Keratinocyte (primary cell): ENCODE measurements around the gene SRPRB. TPM values are rescaled to one million over a fixed set of nuclear protein-coding genes. Genes with fewer than 3 reads are reported as not detected.

Source experiments
- DNase-seq: peaks from one replicate; pipeline ENCODE4 v3.0.0-alpha.2; 2011; ENCODE audit warnings: low read depth, missing footprints, low spot score
- FAIRE-seq: peaks from 2 replicates; lab custom pipeline; 2011; peaks lifted over from hg19 to GRCh38; lab: Jason Lieb, UNC
- H2AFZ ChIP-seq: 2 replicates; pipeline ENCODE4 v1.6.0; 2012; ENCODE audit warnings: low read length, control low read depth, inconsistent platforms; ENCODE audit not compliant: control insufficient read depth
- H3K27ac ChIP-seq: 2 replicates; pipeline ENCODE4 v1.5.1; 2011; ENCODE audit warnings: low read length; ENCODE audit not compliant: control insufficient read depth, insufficient read depth
- H3K27me3 ChIP-seq: 3 replicates; pipeline ENCODE4 v1.6.0; 2011; ENCODE audit warnings: low read length; ENCODE audit not compliant: control insufficient read depth, insufficient read depth; ENCODE audit errors: extremely low read depth
- H3K36me3 ChIP-seq, 2 experiments: 2 replicates in 1 of 2; 3 replicates in 1 of 2; pipeline ENCODE4 v1.5.1; 2011; ENCODE audit warnings: low read length in 2 of 2, mild to moderate bottlenecking in 1 of 2; ENCODE audit not compliant: control insufficient read depth in 2 of 2, insufficient read depth in 2 of 2; ENCODE audit errors: extremely low read depth in 1 of 2
- H3K4me1 ChIP-seq: 3 replicates; pipeline ENCODE4 v1.5.1; 2011; ENCODE audit warnings: low read length; ENCODE audit not compliant: control insufficient read depth, insufficient read depth; ENCODE audit errors: extremely low read depth
- H3K4me2 ChIP-seq: 3 replicates; pipeline ENCODE4 v1.6.0; 2011; ENCODE audit warnings: low read depth, low read length; ENCODE audit not compliant: control insufficient read depth, insufficient read depth; ENCODE audit errors: extremely low read depth
- H3K4me3 ChIP-seq, 3 experiments: fragments of 200-600 bp in 1 of 3; sonication (generic) in 1 of 3; 2 replicates in 2 of 3; 3 replicates in 1 of 3; pipeline ENCODE4 v1.5.1; 2011 to 2016; ENCODE audit warnings: low read length in 3 of 3, mild to moderate bottlenecking in 3 of 3, control low read depth in 2 of 3, inconsistent platforms in 1 of 3, low read depth in 1 of 3, mixed read lengths in 1 of 3, mixed run types in 1 of 3, moderate library complexity in 1 of 3; ENCODE audit not compliant: control insufficient read depth in 2 of 3, insufficient read depth in 2 of 3; ENCODE audit errors: extremely low read depth in 1 of 3
- H3K79me2 ChIP-seq: 2 replicates; pipeline ENCODE4 v1.6.0; 2012; ENCODE audit warnings: low read length; ENCODE audit not compliant: control insufficient read depth, insufficient read depth
- H3K9ac ChIP-seq: 3 replicates; pipeline ENCODE4 v1.6.0; 2011; ENCODE audit warnings: low read length; ENCODE audit not compliant: control insufficient read depth, insufficient read depth; ENCODE audit errors: extremely low read depth
- H3K9me1 ChIP-seq: 3 replicates; pipeline ENCODE4 v1.6.0; 2011; ENCODE audit warnings: low read length; ENCODE audit not compliant: control insufficient read depth, insufficient read depth; ENCODE audit errors: extremely low read depth
- H3K9me3 ChIP-seq: 2 replicates; pipeline ENCODE4 v1.5.1; 2012; ENCODE audit warnings: low read depth, low read length; ENCODE audit not compliant: control insufficient read depth
- H4K20me1 ChIP-seq: 3 replicates; pipeline ENCODE4 v1.6.0; 2011; ENCODE audit warnings: low read length; ENCODE audit not compliant: control insufficient read depth, insufficient read depth; ENCODE audit errors: extremely low read depth
- CTCF ChIP-seq, 3 experiments: IDR thresholded peaks in 1 of 3; conservative IDR thresholded peaks in 1 of 3; optimal IDR thresholded peaks in 1 of 3; 2 replicates in 2 of 3; 3 replicates in 1 of 3; pipeline versions ENCODE3 to v1.5.1; 2011; ENCODE audit warnings: low read length in 3 of 3, mild to moderate bottlenecking in 3 of 3, moderate library complexity in 2 of 3, control low read depth in 1 of 3, inconsistent platforms in 1 of 3; ENCODE audit not compliant: insufficient read depth in 2 of 3; ENCODE audit errors: extremely low read depth in 1 of 3
- EZH2 ChIP-seq: IDR thresholded peaks from one replicate; pipeline ENCODE4 v1.6.1; 2012; ENCODE audit warnings: inconsistent platforms, mild to moderate bottlenecking, low read length, moderate library complexity
- dilution Hi-C: fragments of 300-500 bp; cut with MboI; formaldehyde crosslinking; loops from one replicate; pipeline ENCODE4 v1.7.0; 2020; ENCODE audit warnings: low sequenced_read_pairs; ENCODE audit not compliant: extremely low pct_ligation_motif_present
- polyA plus RNA-seq, 5 experiments: library from polyadenylated mRNA; depleted of rRNA in 3 of 5; stranded (reverse) in 3 of 5; stranded (forward) in 1 of 5; unstranded in 1 of 5; fragments of >200 nt; gene quantifications; 1 replicate in 1 of 5; 2 replicates in 3 of 5; 3 replicates in 1 of 5; pipeline versions ENCODE4 v1.2.1 to v1.2.3, GENCODE V29; 2011 to 2012; ENCODE audit warnings: missing spikeins in 2 of 5, low read depth in 1 of 5, low replicate concordance in 1 of 5

The SRPRB gene
- polyA plus RNA-seq, 1 donor (not counting 4 experiments of a cell fraction or from before 2014, with no cell fraction given), result 55.9 TPM

- DNase-seq (no peak), FAIRE-seq (no peak)
- Histone ChIP-seq H3K27me3 (peaks cover 4% of the 10 kb centered on the region), H3K4me2 (no peak overlapping the region), H3K9ac (no peak overlapping the region), H3K9me1 (no peaks in the 10 kb centered on the region), H3K4me1 (no peaks in the 10 kb centered on the region), H2AFZ (no peak overlapping the region), H4K20me1 (no peaks in the 10 kb centered on the region), H3K27ac (no peak overlapping the region), H3K9me3 (no peaks in the 10 kb centered on the region), H3K4me3 (no peak overlapping the region), H3K36me3 (peaks cover 1 to 5% of the 10 kb centered on the region in 2 experiments), H3K79me2 (no peaks in the 10 kb centered on the region)
- TF ChIP-seq EZH2, result no peak
- no peak for TF ChIP-seq CTCF (optimal IDR thresholded peaks at IDR 0.05 in 1 of 3, IDR thresholded peaks at IDR 0.05 in 1 of 3, conservative IDR thresholded peaks at IDR 0.05 in 1 of 3; ENCODE audit: extremely low read depth in 1 of 3, insufficient read depth in 2 of 3, low read length in 3 of 3)
- dilution Hi-C loops, result no loop called here
Observed at GRCh38 chr3:133829310-133829707, 23.7 kb downstream of the SRPRB start.

- H3K79me2 ChIP-seq, result no peaks in the 10 kb centered on the region
- DNase-seq (no peak), FAIRE-seq (no peak)
- no peaks in the 10 kb centered on the region for H3K9me1 ChIP-seq
- H3K36me3 ChIP-seq, result peaks cover 0 to 1% of the 10 kb centered on the region in 2 experiments
- H2AFZ ChIP-seq, result no peak overlapping the region
- no peaks in the 10 kb centered on the region for H4K20me1 ChIP-seq
- no peaks in the 10 kb centered on the region for H3K9me3 ChIP-seq
- TF ChIP-seq EZH2 (no peak), CTCF (optimal IDR thresholded peaks at IDR 0.05 in 1 of 3, IDR thresholded peaks at IDR 0.05 in 1 of 3, conservative IDR thresholded peaks at IDR 0.05 in 1 of 3; ENCODE audit: extremely low read depth in 1 of 3, insufficient read depth in 2 of 3, low read length in 3 of 3) (no peak)
- H3K27me3 ChIP-seq, result peaks cover 4% of the 10 kb centered on the region
- no peak overlapping the region for H3K27ac ChIP-seq
- no peak overlapping the region for H3K9ac ChIP-seq
- no peak overlapping the region for H3K4me3 ChIP-seq
- H3K4me2 ChIP-seq, result no peak overlapping the region
- H3K4me1 ChIP-seq, result no peaks in the 10 kb centered on the region
- dilution Hi-C loops, result no loop called here
Observed at GRCh38 chr3:133830071-133830470, 24.5 kb downstream of the SRPRB start.
